ENCODE results near the gene INPP5K. TPM values are rescaled to one million over a fixed set of nuclear protein-coding genes. Genes with fewer than 3 reads are reported as not detected.

Gene INPP5K
- total RNA-seq, 1 donor from 2014 or later, result 38.6 TPM

DNA sequence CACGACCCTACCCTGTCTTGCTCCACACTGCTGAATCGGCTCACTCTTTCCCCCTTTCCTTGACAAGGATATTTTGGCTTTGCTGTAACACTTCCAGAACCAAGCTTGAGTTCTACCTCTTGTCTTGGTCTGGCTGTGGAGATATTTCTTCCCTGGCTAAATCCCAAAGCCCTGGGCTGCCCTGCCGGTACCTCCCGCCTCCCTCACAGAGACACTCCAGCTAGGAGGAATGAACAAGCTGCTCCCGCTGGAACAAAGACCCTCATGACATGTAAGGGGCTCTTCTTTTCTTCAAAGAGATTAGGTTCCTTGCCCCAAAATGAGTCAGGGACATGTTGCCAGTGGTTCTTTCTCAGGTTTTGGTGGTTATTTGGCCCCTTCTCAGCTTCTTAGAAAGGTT, 10.8 kb downstream of the INPP5K start:
- DNase-seq (ENCODE audit: low spot score), result no peak

DNA sequence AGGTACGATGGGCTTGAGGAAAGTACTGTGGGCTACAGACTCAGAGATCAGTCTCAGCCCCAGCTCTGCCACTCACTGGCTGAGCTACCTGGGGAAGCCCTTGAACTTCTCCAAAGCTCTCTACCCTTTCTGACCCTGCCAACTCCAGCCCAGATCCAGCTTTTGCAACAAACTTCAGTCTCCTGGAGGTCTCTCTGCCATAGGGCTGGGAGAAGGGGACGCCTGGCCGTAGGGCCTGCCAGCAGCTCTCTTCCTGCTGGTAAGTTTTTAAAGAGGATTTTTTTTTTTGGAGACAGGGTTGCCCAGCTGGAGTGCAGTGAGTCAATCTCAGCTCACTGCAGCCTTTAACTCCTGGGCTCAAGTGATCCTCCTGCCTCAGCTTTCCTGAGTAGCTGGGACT, 11.5 kb downstream of the INPP5K start:
- no peak for DNase-seq (ENCODE audit: low spot score)

DNA sequence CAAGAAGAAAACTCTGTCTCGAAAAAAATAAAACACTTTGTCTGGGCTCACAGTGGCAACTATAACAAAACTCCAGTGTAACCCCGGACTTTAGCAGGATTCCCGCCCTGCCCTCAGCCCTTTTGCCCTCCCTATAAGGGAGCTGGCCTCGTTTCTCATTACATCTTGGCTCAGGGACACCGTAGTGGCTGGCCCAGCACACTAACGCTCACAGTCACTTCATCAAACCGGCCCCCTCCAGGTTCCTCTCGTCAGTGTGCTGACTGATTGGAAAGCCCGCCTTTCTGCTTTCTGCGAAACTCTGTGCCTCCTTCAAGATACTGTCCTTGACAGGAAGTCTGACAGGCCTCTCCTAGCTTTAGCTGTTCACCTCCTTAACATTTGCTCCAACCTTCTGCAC, 12.7 kb downstream of the INPP5K start:
- DNase-seq (ENCODE audit: low spot score), result no peak

DNA sequence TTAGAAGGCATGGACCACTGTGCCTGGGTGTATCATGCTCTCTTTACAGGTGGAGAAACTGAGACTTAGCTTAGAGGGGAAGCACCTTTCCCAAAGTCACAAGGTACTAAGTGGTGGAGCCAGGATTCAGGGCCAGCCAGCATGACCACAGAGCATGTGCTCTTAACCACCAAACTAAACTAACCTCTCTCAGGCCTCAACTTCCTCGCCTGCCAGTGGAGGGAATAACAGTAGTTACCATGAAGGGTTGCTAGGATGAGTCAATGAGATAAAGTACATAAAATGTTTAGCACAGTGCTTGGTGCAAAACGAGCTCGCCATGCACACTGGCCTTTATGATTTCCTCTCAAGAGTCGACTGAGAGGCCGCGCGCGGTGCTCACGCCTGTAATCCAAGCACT, 17.5 kb downstream of the INPP5K start:
- no peak for DNase-seq (ENCODE audit: low spot score)

DNA sequence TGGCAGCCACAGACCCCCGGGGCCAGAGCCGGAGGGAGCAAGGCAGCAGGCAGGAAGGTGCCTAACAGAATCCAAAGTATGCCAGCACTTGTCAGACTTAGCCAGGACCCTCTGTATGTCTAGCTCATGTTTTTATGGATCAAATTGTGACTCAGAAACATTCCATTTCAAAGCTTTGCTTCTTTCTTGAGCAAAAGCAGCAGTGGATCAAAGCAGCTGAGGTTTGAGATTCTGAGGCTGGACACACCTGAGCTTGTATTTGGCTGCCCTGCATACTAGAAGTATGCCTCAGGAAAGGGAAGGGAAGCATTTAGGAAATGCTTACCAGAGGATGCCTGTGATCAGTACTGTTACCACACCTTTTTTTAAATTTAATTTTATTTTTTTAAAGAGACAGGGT, 18.2 kb downstream of the INPP5K start:
- DNase-seq (ENCODE audit: low spot score), result no peak

DNA sequence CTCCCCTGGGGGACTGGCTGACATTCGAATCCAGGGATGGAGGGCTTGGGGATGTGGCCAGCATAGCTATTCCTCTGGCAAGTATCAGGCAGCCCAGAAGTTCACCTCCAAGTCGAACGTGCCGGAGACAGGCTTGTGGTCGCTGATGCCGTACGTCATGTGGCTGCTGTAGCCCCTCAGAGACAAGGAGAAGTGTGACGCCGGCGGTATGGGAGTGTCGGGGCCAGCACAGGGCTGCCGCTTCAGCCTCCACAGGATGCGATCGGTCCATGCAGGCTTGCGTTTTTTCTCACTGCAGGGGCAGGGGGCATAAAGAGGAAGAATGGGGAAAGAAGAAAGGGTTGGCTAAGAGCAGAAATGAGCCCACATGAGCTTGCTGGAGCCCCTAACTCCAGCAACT, 18.6 kb downstream of the INPP5K start:
- no peak for DNase-seq (ENCODE audit: low spot score)

DNA sequence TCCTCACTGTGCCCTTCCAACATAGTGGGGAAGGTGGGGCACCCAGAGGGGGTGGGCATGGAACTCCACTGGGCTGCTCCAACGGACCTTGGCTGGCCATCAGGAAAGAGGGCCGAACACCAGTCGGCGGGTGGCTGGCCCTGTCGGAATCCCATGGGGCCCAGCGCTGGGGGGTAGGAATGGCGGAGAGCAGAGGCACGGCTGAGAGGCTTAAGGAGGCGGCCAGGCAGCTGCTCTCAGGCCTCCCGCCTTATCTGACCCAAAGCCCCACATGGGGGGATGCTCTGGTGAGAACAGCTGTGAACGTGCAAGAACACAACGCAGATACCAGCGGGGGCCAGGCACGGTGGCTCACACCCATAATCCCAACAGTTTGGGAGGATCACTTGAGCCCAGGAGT, 19.5 kb downstream of the INPP5K start:
- no peak for DNase-seq (ENCODE audit: low spot score)

DNA sequence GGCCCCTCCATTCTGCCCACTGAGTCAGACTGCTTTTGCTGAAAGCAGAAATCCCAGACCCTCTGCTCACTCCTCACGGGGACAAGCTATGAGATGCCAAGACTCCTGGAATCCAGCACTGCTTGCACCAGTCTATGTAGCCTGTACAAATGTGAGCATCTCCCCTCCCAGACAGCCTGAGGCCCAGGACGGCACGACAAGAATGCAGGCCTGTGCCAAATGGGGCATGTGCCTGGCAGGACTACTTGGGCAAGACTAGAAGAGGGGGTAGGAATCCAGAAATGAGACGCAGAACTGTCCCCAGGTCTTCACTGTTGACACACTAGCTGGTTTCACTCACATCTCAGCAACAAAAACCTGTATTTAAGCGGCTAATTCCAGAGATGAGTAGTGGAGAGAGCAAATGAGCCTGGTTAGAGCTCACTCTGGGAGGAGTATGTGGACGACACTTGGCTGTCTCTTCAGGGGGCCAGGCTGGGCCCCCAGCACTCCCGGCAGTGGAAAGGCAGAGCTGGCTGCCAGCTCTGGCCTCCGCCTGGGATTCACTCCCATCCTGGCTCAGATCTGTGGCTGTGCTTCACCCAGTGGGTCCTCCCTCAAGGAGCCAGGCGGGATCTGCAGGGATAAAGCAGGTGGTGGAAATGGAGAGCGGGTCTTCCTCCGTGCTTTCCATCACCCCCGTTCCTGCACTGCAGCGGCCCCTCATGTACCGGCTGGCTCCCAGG, 21.0 kb downstream of the INPP5K start:
- peak; percentile 63 for DNase-seq (ENCODE audit: low spot score)

DNA sequence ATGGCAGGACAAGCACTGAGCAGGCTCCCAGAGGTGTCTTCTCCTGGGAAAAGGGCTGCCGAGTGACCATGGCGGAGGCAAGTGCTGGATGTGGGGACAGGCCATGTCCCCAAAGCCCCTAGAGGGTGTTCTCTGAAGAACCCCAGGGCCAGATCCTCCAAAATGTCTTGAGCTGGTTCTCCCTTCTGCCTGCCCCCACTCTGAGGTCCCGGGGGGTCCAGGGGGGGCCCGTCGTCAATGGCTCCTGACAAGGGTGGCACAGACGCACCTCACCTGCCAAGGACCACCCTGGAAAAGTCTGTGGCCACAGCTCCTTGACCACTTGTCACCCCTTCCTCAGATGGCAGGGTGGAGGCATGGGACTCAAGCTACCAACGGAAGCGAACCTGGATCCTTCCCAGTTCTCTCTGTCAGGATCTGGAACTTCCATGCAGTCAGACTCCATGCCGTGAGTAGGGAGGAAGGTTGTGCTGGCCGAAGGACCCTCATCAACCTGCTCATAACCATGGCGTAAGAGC, 21.6 kb downstream of the INPP5K start:
- DNase-seq (ENCODE audit: low spot score), result no peak

DNA sequence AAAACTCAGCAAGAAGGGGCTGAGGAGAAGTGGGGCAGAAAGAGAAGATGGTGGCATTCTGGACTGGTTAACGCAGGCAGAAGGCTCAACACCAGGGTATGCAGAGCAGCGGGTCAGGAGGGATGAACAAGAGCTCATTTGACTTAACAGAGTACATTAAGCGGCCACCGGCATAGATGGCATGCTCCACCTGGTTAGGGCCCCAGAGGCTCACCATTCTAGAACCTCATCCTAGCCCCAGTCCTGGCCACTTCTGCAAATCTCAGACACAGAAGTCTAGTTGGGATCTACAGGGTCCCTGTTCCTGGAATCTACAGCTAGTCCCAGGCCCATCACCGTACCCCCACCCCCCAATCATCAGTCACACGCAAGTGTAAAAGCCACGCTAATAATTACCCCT, 22.2 kb downstream of the INPP5K start:
- no peak for DNase-seq (ENCODE audit: low spot score)

DNA sequence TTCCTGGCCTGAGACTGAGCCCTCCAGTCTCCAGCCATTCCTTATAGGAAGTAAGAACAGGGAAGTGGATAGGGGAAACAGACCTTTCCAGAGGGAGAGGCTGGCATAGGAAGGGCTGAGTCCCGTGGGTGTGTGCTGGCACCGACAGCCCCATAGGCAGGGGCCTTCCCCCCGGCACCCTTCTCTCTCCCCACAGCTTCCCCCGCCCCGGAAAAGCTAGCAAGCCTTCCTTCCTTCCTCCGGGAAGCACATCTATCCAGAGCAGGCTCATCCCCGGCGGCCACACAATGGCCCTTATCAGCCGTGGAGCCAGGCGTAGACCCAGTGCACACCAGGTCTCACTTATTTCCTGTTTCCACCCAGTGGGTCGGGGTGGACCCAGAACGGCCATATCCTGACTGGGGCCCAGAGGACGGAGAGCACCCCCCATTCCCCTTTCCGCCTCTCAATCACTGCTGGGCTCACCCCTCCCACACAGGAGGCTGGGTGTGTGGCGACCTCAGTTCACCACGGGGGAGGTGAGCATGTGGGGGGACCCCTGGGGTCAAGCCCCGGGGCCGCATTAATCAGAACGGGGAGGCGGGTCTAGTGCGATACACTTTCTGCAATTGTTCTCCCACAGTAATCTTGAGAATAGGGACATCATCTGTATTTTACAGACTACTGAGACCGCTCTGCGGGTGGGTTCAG, 23.0 kb downstream of the INPP5K start:
- DNase-seq (ENCODE audit: low spot score), result peak; percentile 22

DNA sequence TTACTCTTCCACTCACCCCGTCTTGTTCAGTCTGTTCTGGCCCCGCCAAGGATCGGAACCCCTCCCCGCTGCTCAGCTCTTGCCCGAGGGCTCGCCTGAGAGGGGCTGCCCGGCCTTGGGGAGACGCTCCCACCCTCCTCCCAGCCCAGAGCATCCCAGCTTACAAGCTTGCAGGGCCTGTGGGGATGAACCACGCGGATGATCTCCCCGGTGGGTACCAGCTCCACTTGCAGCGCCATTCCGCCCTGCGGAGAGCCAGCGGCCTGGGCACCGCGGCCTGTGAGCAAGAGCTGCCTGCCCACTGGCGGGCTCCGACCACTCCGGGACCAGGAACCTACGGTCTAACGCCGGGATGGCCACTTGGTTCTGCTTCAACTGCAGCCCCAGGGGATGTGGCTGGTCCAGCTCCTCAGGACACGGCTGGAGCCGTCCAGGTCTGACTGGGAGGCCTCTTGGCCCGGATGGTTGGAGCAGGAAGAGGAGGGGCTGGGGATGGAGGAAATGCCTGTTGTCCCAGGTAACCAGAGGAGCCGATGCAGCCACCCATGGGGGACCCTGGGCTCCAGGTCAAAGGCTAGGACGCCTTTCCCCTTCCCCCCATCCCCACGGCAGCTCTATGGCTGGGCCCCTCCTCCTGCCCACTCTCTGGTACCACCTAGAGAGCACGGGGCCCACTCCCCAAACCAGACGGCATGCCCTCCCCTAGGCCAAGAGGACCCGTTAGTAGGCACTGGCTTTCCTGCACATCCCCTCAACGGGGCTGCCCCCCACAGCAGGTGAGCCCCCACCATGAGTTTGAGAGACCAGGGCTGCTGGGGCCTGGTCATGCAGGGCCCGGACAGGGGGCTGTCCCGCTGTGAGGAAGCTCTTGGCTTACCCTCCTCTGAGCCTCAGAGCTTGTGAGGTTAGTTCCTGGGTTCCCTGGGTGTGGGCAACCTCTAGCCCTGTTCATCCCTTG, 23.9 kb downstream of the INPP5K start, which contains the start of gene MYO1C:
Gene MYO1C, minus strand, starts transcription at position 438 of the 958 bp plus-strand sequence. Its CDS starts 199 bp downstream, at position 239.
- DNase-seq (ENCODE audit: low spot score), result no peak

DNA sequence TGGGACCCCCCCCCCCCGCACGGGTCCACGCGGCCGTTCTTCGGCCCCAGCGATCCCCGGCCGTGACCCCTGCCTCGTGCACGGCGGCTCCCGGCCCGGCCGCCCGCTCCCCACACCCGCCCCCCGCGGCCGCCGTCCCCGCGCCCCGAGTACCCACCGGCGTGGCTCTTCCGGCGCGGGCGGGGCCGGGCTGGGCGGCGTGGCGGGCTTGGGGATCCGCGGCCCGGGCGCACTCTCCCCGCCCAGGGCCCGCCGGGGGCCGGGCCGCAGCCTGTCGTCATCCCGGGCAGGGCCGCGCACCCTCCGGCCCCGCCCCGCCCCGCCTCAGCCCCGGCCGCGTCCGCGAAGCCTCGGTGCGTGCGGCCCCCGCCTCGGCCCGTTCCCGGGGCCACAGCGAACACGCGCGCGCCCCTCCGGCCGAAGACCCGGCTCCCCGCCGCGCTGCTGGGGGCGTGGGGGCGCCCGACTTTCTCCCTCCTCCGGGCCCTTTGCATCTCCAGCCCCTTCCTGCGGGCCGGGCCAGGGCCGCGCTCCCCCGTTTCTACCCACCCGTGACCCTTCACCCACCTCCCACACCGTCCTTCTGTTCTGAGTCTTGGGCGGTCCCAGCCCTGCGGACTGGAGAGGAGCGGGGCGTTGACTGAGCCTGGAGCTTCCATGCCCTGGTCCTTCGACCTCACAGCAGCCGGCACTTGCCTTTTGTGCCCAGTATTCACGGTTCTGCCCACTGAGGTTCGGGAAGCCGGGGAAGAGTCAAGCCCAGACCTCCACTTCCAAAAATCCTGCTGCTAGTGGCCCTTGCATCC, 24.8 kb downstream of the INPP5K start:
- DNase-seq (ENCODE audit: low spot score), result peak; percentile 41

DNA sequence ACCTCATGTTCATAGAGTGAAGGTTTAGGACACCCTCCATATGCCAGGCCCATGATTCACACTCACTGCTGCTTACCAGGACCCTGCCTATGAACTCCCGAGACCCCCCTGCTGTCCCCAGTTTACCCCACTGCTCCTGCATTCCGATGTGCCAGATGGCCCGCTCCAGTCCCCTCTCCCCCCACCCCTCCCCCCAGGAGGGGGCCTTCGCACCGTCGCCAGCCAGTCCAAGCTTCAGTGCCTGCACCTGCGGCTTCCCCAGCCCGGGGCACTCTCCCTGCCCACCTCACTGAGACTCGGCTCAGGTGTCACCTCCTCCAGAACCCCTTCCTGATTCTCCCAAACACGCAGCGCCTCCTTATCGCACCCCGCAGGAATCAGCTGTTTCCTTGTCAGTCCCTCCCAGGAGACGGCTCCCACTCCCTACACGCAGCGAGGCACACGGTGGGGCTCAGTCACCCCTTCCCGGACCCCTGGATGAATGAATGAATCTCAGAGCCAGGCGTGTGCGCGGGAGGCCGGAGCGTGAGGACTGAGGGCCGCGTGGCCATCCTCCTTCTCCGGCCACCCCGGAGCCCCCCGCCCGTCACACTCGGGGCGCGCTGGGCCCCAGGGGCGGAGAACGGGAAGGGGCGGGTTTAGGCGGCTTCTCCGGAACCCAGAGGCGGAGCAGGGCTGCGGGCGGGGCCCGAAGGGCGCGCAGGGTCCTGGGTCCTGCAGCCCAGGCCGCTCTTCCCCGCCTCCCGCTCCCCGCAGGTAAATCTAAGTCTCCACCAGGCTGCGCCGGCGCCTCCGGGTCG, 25.6 kb downstream of the INPP5K start:
- peak; percentile 60 for DNase-seq (ENCODE audit: low spot score)

DNA sequence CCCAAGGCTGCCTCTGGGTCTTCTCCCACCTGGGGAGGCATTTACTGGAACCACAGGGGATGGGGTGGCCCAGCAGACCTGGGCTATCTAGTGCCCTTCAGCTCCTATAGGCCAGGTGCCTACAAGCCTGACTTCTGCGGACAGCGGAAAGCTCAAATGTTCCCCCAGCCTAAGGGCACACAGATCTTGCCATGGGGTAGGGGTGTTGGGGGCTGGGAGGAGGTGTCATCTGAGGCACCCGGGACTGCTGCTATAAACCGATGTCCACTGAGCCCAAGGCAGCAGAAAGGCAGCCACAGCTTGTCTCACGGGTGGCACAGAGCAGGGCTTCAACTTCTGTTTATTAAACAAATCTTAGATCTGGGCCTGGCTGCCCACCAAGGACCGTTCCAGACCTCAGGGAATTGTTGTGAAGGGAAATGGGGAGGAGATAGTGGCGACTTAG, 27.6 kb downstream of the INPP5K start:
- DNase-seq (ENCODE audit: low spot score), result no peak

DNA sequence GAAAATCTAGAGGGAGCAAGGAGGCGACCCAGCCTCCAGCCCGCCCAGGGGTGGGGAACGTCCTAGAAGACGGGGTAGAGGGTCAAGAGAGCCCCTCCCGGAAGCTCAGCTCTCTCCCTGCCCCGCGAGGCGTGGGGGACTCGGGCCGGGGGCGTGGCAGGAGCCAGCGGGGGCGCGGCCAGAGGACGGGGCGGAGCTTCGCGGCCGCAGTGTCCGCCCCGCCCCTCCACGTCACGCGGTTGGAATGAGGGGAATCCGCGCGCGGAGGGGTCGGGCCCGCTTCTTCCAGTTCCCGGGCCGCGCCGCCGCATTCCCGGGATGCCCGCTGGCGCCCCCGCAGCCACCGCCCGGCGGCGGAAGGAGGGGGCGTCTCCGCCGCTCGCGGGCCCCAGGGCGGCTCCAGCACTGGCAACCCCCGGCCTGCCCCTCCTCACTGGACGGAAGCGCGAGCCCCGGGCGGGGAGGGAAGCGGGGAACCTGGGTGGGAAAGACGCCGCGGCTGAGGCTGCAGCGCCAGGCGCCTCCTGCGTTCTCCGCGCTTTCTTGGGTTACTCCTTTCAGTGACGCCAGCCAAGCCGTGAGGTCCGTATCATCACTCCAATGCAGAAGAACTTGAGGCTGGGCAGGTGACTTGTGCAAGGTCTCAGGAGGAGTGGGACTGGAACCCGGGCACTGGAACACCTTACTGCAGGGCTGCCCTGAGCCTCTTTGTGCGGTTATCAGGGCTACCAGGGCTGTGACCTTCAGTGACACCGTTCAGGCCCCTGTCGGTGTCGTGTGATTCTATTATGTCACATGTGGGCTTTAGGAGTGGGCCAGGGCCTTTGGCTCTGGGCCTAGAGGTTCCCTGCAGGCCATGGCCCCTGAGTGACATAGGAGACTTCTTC, 28.2 kb downstream of the INPP5K start:
- peak; percentile 86 for DNase-seq (ENCODE audit: low spot score)

DNA sequence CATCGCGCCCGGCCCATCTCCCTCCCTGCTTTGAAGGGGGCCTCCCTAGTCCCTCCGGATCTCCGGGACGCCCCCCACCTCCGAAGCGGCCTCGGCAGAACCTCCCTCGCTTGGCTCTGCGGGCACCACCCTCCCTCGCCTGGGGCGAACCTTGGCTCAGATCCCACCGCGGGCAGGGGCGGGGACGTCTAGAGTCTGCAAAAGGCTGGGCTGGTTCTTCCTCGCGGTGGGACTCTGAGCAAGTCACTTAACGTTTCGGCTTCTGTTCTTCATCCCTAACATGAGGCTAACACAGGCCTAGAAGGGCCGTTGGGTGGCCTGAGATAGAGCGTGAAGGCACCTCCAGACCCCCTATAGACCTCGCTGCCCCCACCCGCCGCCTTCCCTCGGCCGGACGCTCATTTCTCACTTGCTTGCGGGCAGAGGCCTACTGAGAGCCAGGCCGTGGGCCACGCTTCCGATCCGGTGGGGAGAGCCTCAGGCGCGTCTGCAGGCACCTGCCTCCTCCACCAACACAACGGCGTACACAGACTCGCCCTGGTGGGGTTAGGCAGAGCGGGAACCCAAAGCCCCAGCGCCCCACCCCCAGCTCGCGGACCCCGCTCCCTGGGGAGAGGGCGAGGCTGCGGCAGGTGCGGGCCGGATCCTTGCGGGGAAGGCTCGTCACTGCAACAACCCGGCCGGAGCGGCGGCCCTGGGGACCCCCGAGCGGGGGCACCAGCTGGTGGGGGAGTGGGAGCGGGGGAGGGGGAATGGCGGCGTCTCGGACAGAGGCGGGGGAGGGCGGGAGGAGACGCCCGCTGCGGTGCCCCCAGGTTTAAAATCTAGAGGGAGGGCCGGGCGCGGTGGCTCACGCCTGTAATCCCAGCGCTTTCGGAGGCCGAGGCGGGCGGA, 29.4 kb downstream of the INPP5K start:
- peak; percentile 79 for DNase-seq (ENCODE audit: low spot score)
